Thyroid gland (tissue), 4 donors: ENCODE results near the gene ZNHIT6.

Experiments used
- CTCF ChIP-seq, 6 experiments: fragments of 200-600 bp in 3 of 6; fragments of 450-650 bp in 3 of 6; sonication (generic) in 3 of 6; IDR thresholded peaks; one replicate each; pipeline ENCODE4 v1.5.1; 2016 to 2019; ENCODE audit warnings: antibody characterized with exemption in 6 of 6, mild to moderate bottlenecking in 2 of 6, inconsistent platforms in 1 of 6, moderate library complexity in 1 of 6
- POLR2A ChIP-seq, 2 donors: fragments of 450-650 bp; IDR thresholded peaks; one replicate each; pipeline ENCODE4 v1.6.1; 2017; ENCODE audit warnings: antibody characterized with exemption in 2 of 2, mild to moderate bottlenecking in 2 of 2, moderate library complexity in 1 of 2

- TF ChIP-seq CTCF (IDR thresholded peaks at IDR 0.05) (no peak), POLR2A (IDR thresholded peaks at IDR 0.05) (peak in 1 of 2 donors; percentile 42)
These were observed 96.4 kb downstream of the ZNHIT6 start for GRCh38 chr1:85611856-85612255.
